Loucy (cell line): ENCODE measurements around the gene PRPF18.

Source experiments
- CTCF ChIP-seq: fragments of 200-600 bp; sonication (generic); conservative IDR thresholded peaks from 2 replicates; pipeline ENCODE4 v1.5.1; 2014; ENCODE audit warnings: mild to moderate bottlenecking, antibody characterized with exemption, low read length
- EZH2phosphoT487 ChIP-seq: fragments of 200-600 bp; IDR thresholded peaks from 2 replicates; pipeline ENCODE4 v1.6.1; 2018; ENCODE audit warnings: antibody characterized with exemption, mild to moderate bottlenecking, moderate library complexity, borderline replicate concordance

- TF ChIP-seq CTCF (no peak), EZH2phosphoT487 (no peak)
Observed at GRCh38 chr10:13615650-13616300, 29.0 kb downstream of the PRPF18 start.
